GM04504 (cell line): ENCODE results near the gene TET3.

Experiments used
- DNase-seq: peaks from one replicate; pipeline ENCODE4 v3.0.0-alpha.2; 2012; ENCODE audit warnings: low read depth

The TET3 gene

DNA sequence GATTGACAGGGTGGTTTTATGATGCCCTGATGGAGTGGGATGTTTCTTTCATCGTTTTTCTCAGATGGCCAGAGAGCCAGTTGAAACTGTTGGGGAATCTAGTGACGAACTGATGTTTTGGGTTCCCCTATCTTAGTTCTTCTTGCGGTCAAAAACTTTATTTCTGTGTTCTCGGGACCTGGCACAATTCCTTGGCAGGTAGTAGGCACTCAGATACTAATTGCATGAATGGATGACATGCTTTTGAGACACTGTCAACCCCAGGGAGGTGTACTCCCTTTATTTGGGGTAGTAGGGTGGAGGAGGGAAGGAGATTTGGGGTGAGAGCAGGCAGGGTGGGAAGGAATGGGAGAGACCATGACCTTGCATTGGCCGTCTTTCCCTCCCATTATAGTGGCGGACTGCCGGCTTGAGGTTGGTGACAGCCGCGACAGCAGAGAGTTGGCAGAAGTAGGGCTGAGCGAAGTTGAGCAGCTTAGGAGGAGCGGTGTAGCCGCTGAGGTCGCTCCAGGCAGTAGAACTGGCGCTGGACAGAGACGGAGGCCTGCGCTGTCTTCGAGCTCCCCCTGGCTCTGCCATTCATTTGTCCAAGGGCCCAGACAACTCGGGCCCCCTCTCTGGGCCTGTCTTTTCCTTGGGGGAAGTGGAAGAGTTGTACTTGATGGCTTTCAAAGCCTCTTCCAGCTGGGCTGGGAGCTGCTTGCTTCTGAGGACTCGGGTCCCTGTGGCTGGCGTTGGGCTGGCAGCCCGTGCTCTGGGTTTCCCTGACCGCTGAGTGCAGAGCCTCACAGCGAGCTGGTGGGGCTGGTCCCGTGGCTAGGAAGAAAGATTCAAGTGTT lies 2.6 kb downstream of the TET3 start:
- no peak for DNase-seq

DNA sequence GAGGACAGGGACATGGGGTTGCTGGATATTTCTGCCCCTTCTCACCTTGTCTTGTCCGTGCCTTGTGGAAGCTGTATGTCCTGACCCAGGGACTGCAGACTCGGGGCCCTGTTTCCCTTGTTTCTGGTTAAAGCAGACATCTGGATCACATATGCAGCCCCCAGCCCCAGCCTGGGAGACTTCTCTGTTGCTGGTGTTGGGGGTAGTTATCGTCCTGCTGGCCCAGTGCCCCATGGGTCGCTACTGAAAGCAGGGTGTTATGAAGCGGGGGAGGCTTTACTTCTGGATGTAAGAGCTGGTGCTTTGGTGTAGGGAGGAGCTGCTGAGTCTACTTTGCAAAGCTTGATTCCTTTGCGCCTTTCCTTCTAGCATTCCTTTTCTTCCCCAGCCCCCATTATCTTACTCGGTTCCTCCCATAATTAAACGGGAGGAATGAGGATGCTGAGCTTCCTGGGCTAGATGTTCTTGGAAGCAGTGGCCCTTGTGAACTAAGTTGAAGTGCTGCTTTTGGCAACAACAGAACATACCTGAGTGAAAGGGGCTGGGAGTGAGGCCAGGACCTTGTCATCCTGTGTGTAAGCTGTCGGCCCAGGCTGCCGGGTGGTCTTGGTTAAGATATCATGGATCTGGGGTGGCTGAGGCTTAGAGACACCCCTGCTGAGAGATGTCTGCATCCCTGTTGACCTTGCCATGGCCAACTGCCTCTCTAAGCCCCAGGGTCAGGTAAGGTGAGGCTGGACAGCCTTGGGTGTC lies 3.4 kb downstream of the TET3 start:
- DNase-seq = no peak

DNA sequence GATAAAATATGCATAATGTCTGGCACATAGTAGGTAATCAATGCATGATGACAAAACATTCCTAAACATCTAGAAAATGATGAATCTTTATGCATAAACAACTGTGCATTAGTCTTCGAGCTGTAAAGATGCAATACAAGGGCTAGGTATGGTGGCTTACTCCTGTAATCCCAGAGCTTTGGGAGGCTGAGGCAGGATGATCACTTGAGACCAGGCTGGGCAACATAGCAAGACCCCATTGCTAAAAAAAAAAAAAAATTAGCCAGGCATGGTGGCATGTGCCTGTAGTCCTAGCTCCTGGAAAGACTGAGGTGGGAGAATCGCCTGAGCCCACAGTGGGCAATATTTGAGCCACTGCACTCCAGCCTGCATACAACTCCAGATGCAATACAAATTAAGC lies 5.3 kb downstream of the TET3 start:
- no peak for DNase-seq

DNA sequence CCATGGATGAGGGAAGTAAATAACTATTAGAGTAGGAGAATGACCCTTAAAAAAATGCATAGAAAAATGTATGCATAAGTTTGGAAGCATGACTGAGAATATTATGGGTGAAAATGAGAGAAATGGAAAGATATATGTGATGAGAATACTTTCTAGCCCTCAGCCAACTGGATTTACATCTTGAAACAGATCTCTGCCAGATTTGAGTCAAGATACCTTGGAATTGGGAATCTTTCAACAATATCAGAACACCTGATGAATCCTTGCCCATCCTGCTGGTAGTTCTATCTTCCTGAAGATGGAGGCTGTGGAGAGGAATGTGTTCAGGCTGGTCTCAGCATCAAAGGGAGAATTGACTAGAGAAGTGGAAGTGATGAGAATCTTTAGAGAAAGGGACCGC lies 5.8 kb downstream of the TET3 start:
- DNase-seq = no peak

DNA sequence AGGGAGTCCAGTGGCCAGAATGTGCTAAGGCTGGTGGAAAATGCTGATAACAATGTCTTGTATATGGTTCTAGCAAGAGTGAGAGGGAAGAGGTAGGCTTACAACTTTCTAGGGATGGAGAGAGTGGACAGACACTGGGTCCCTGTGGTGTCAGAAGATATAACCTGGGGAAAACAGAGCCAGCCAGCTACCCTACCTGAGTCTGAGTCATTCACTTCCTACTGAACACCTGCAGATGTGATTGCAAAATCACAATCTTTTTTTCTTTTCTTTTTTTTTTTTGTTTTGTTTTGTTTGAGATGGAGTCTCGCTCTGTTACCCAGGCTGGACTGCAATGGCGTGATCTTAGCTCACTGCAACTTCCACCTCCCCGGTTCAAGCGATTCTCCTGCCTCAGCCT lies 7.3 kb downstream of the TET3 start:
- no peak for DNase-seq

DNA sequence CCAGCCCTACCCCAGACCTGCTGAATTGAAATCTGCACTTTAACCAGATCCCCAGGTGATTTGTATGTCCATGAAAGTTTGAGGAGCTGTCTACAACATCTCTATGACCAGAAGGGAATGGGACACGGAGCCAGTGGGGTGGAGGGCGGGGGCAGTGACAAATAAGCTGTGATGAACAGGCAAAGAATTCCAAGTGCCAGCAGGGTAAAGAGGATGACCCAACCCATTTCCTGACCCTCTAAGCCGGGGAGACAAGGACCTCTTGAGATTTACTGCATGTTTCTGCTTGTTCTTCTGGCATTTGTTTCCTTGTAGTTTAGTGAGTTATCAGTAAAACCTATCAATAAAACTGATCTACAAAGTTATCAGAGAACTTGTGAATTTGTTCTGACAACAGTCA lies 8.7 kb downstream of the TET3 start:
- DNase-seq = no peak

DNA sequence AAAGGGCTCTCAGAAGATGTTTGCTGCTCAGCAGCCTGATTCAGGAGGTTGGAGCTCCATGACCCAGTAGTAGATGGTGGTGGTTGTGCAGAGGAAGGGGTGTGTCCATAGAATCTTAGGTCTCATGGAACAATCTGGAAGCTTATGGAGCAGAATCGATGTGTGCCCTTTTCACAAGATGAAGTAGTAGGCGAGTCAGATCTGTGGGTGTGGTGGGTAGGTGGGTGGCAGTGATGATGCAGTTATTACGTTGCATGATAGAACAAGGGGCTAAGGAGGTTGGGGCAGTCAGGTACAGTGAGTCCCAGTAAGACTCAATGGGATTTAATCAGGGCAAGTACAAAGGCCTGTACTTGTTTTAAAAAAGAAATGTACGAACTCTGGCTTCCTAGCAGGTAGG lies 9.1 kb downstream of the TET3 start:
- no peak for DNase-seq

DNA sequence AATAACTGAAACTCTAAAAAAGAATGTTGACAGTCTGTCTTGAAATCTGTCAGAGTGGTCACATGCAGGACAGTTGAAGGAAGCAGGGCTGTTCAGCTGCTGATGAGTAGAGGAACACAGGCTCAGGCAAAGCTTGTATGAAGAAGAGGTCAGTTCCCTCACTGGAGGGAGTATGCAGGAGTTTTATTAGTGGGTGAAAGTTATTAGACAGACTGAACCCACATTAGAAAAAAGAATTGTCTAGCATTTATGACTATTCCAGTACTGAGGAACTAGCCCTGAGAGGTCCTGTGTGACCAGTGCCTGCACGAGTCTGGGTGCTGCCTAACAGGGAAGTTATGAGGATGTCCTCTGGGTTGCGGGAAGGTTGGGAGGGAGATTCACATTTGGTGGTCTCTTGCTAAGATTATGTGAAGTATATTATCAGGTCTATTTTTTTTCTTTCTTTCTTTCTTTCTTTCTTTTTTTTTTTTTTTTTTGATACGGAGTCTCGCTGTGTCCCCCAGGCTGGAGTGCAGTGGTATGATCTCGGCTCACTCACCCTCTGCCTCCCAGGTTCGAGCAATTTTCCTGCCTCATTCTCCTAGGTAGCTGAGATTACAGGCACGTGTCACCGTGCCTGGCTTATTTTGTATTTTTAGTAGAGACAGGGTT lies 9.6 kb downstream of the TET3 start:
- DNase-seq = no peak

DNA sequence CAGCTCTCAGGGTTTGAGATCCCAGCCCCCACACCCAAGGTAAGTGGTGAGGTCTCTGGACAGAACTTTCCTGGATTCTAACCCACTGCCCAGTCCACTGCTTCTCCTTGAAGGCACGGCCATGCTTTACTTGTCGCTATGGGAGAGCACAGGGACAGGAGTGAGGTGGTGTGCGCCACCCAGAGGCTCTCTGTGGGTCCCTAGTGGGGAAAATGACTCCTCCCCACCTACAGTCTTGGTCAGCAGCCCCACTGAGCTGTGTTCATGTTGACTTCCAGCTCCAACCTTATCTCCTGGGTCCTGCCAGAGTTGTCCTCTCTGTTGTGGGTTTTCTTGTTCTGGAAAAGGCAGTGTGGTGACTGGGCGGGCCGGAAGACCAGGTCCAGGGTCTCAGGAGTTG lies 11.1 kb downstream of the TET3 start:
- no peak for DNase-seq

DNA sequence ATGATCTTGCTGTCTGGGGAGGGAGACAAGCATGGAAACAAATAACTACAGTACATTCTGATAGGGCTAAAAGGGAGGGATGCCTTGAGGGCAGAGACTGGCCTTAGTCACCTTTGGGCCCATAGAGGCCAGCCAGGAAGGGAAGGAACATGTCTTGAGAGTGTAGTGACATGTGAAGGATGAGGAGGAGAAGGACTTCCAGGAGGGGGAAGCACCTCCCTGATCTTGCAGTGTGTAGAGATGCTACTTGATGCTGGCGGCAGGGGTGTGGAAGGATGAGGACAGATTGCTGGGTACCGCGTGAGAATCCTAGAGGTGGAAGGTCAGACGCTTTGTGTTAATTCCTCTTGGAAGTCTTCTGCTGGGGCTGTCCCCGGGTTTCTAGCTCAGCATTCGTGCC lies 13.1 kb downstream of the TET3 start:
- no peak for DNase-seq

DNA sequence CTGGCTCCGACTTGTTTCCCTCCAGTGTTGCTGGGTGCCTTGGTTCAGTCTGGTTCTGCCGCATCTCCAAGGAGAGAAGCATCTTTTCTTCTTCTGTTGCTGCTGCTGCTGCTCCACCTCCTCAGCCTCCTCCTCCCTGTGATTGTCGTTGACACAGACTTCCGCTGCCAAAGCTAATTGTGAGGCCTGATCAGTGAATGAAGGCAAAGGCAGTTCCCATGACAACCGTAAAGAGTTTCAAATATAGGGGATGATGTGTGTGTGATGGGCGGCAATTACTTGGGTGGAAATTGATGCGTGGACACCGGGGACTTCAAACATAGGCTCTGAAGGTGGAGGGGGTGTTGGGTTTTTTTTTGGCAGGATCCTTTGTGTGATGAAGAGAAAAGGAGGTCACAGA lies 13.7 kb downstream of the TET3 start:
- no peak for DNase-seq

DNA sequence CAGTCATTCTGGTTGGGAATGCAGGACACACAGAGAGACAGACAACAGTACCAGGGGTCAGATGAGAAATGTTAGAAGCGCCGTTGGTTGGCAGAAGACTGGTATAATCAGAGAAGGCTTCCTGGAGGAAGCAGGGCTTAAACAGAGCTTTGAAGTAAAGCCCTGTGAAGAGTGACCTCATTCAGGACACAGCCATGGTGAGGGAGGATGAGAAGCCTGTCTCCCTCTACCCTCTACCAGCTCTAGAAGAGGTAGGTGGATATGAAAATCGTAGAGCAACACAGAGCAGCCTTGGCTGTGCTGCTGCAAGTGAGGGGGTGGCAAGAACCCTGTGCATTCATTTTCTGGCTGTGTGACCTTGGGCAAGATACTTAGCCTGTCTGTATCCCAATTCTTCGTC lies 14.2 kb downstream of the TET3 start:
- DNase-seq = no peak

DNA sequence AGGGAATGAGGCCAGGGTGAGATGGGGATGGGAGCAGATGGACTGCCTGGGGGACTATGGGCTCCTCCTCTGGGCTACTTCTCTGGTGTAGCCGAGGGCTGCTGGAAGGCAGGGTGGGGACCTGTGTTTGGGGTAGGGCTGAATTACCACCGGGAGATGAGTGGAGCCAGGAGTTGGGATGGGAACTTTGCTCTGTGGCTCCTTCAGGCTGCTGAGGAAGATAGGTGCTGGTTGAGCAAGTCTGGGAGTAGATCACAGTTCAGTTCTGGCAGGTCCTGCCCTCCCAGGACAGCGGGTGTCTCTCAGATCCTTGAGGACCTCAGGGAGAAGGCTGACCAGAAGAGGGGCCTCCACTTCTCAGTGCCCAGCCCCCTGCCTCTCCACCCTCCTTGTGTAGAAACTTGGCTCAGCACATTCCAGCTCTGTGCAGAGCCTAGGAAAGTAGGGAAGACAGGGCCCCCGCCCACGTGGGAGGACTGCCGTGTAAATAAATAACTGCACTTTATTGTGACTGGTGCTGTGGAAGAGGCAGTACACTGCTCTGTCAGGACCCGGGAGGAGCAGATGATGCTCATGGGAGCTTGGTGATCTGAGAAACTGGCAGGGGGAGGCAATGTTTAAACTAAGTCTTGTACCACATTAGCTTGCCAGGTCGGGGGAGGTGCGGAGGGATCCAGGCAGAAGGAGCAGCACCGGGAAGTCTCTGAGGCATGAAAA lies 15.3 kb downstream of the TET3 start:
- no peak for DNase-seq

DNA sequence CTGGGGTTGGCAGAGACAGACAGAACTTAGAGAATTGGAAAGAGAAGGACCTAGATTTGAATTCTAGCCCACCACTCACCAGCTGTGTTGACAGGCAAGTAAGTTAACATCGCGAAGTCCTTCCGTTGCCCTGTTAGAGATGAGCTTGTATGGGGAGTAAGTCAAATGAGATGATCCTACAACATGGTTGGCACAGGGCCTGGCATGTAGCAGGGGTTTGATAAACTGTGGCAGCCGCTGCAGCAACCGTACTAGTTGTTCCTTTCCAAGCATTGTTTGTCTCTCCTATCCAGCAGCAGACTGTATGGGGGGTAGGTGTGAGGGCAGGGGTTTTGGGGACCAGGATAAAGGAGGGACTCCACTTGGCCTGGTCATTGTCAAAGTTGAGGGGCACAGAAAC lies 16.0 kb downstream of the TET3 start:
- no peak for DNase-seq

DNA sequence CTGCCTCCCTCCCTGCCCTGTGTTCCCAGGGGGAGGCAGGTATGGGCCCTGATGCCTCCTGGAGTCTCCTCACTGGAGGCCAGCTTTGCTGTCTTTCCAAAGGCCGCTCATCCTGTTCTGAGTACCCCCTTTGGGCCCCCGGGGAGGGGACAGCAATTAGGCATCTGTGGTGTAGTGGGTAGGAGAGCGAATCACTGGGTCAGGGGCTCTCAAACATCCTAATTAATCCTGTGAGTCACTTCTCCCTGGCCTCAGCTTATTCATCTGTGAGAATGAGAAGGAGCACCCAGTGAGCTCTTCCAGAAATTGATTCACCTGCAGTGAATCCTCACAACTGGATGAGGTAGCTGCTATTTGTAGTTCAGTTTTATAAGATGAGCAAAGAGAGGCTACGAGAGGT lies 16.4 kb downstream of the TET3 start:
- no peak for DNase-seq

DNA sequence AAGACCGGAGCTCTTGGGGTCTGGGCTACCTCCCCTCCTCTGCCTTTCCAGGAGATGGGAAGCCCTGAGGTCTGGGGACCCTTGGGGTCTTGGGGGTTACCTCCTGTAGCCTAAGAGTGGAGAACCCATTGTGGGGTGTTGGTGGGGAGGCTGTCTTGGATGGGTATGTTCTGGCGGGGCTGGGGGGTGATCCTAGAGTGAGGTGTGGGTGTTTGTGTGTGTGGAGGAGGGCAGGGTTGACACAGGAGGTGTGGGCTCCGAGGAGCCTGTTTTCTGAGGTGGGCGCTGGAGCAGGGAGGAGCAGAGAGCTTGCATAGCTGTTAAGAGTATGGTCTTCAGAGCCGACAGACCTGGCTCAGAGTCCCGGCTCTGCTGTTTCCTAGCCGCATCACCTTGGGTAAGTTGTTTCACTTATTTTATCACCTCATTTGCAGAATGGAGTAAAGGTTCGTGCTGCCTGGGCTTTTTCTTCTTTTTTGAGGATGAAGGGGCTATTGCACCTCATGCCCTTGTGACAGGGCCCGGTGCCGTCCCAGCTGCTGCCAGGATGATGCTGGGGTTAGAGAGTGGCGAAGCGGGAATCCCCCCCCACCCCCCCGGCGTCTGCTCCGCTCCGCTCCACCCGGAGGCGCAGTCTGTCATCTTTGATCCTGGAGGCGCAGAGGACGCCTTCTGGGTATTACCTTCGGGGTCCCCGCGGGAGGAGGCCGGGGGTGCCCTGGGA lies 17.2 kb downstream of the TET3 start:
- DNase-seq = no peak

DNA sequence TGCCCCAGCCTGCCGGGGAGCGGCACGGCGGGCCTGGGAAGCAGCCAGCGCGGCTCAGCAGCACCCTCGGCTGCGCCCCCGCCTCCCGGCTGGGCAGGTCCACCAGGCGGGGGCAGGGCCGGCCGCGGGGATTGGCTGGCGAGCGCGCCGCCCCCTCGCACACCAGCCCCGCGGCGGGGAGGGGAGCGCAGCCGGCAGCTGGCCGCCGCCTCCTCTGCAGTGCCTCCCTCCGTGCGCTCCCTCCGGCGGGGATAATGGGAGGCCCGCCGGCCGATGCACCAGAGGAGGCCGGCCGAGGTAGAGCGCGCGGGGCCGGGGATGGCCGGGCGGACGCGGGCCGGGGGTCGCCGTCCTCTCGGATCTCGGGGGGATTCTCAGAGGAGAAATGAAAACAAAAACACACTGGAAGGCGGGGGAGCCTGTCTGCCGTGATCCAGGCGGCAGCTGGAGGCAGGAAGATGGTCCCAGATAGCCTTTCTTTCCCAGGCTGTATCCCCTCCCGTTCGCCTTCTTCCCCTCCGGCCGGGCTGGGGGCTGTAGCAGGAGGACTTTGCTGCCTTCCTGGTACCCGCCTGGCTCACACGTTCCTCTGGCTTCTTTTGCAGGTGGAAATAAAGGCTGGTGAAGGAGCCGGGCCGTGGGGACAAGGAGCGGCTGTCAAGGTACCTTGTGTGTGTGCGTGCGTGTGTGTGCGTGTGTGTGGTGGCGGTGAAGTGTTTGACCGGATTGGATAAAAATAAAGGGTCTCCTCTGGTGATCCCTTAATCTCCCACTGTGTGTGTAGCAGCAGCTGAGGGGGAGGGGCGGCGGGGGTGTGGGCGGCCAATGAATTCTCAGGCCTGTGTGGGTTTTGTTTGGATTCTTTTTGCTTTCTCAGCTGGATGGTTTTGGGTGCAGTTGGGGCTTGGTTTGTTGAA lies 18.1 kb downstream of the TET3 start:
- DNase-seq = peak; percentile 61

DNA sequence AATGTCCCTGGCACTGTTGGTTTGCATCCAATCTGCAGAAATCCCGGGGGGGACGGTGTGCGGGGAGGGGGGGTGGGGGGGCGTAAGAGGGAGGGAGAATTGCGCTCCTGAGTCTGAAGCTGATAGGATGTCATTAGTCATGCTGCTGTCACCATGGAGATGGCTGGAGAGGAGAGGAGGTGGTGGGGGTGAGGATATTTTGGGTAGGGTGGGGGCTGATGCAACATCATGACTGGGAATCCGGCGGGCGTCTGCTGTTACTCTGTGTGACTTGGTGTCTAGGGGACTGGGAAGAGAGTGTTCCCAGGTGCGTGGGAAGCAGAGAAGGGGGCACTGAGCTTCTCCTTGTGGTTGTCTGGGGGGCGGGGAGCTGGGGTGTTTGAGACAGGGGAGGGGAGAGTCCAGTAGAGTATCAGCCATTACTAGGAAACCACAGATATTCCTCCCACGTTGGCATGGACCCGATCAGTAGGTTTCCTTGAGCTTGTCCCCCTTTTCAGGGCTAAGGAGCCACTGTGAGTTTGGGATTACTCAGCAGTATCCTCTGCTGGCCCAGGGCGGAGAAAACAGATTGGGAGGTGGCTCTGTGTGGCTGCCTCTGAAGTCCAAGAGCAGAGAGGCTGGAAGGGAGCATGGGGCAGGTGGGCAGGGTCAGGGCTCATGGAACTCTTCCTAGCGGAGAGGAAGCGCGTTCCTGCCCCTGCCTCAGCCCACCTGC lies 18.9 kb downstream of the TET3 start:
- peak; percentile 58 for DNase-seq

DNA sequence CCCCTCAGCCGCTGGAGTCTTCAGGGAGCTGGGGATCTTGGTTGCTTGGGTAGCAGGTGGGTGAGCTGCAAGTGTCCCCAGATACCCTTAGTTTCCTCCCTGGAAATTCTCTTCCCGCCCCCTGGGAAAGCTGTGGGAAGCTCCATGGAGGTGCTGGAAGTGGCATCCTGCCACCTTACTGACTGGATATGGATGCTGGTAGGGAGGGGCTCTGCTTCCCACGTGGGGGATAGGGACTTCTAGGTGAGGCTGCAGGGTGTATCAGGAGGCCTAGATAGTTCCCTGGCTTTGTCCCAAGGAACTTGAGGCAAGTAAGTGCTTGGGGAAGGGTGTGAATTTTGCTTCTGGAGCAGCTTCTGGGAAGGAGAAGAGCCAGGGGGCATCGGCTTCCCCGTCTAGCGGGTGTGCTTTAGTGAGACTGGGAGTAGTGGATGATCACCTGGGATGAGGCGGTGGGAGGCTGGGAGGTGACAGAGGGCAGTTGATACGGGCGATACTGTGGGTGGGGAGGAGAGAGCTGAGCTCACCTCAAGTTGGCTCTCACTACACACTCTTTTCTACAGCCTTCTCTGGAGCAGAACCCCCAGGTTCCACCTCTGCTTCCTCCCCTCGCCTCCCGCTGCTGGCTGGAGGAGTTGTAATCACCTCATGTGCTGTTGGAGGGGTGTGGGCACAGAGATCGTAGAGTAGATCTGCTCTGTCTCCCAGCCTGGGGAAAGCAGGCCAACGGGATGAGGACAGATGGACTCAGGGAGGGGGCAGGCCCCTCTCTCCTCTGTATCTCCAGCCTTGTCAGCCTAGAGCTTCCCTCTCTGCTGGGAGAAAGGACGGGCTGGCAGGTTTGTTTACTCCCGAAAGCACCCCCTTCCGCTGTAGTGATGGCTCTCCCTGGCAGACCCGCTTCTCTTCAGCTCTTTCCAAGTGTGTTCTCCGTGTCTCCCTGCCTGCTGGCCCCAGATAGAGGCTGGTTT lies 19.8 kb downstream of the TET3 start:
- DNase-seq = no peak
